Choroid plexus epithelial cell (primary cell): Measurements from ENCODE around the gene CD96.
A peak's percentile ranks its signal among the peaks of the same experiment; 100 is the strongest.

Source experiments
- DNase-seq: peaks from one replicate; pipeline ENCODE4 v3.0.0-alpha.2; 2010; ENCODE audit warnings: low read depth
- H3K4me3 ChIP-seq: 2 replicates; pipeline ENCODE4 v1.5.1; 2011; ENCODE audit warnings: low read depth, mild to moderate bottlenecking, control low read depth, low read length, moderate library complexity
- TF ChIP-seq, protein P1 (sequence below): conservative IDR thresholded peaks from 2 replicates; pipeline ENCODE4 v1.5.1; 2011; ENCODE audit warnings: low read depth, mild to moderate bottlenecking, control low read depth, inconsistent platforms, low read length, moderate library complexity

CD96 gene

DNA sequence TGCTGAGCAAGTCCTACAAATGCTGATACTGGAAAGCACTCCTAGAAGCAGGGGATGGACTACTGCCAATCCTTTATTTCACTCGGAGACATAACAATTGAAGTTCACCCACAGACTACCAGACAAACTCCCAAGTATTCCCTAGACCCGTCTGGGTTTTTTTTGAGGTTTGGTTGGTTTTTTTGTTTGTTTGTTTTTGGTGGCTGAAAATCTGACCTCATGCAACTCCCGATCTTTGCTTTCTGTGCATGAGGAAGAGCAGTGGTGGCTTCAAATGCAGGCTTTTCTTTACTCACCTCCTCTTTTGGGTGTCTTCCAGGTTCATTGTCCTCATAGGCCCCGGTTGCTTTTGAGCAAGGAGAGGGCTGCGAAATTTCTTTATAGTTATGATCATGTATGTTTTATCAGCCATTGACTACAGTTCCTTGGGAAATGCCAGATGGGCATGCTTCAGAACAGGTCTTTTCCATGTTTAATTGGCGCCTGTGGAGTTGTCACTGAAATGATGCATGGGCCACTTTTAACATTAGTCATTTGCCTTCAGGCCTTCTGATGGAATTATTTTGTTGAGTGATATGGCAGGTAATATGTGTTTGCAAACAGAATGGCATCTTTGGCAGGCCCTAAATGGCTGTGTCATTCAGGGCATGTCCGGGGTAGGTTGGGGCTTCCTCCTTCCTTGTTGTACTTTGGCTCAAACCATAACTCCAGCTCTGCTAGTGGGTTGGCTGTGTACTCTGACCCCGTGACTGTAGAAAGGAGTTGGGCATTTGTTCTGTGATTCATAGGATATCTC lies 134.4 kb downstream of the CD96 start:
- H3K4me3 ChIP-seq = no peak overlapping the region
- DNase-seq = no peak
- TF ChIP-seq, protein P1, sequence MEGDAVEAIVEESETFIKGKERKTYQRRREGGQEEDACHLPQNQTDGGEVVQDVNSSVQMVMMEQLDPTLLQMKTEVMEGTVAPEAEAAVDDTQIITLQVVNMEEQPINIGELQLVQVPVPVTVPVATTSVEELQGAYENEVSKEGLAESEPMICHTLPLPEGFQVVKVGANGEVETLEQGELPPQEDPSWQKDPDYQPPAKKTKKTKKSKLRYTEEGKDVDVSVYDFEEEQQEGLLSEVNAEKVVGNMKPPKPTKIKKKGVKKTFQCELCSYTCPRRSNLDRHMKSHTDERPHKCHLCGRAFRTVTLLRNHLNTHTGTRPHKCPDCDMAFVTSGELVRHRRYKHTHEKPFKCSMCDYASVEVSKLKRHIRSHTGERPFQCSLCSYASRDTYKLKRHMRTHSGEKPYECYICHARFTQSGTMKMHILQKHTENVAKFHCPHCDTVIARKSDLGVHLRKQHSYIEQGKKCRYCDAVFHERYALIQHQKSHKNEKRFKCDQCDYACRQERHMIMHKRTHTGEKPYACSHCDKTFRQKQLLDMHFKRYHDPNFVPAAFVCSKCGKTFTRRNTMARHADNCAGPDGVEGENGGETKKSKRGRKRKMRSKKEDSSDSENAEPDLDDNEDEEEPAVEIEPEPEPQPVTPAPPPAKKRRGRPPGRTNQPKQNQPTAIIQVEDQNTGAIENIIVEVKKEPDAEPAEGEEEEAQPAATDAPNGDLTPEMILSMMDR = no peak

DNA sequence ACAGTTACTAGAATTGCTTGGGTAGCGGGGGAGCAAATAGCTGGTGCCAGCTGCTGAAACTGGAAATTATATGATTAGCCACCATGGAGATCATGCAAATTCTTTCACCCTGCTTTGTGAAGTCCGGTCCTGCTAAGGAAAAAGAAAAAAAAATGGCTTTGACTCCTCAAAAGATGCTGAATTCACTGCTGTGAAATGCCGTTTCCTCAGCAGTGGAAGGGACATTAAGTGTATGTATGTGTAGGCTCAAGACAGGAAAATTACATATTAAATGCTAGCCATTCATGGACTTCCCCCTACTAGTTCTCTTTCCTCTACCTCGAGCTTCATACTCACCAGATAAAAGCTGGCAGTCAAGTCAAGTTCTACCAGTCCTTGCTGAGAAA lies 135.0 kb downstream of the CD96 start:
- no peak overlapping the region for H3K4me3 ChIP-seq
- TF ChIP-seq, protein P1 = no peak
- no peak for DNase-seq

DNA sequence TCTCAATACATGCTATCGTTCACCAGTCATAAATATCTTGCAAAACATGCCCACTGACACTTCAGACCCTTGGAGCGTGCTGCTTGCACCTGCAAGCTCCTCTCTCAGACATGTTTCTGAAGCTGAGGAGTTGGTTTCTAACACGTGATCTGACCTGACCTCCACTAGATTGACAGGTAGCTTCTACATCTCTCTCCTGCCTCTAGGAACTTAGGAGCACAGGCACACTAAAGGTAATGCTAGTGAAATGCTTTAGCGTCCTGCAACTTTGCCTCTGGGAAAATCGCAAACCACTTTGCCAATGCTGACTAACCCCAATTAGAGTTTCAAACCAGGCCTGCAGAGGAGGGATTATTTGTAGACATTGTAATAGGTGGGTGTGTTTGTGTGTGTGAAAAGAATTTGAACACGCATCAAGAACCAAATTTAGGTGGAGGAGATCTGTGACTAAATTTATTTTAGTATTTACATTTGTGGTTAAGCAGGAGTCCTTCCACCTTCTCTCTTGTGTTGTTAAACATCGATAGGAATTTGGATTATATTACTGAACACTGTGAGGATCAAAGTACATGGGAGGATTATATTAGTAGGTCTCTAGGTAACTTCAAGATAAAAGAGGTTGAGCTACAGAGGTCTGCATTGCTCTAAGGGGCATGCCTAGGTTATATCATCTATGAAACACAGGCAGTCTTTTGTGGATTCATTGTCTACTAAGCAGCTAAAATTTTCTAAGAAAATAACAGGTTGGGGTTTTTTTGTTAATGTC lies 139.8 kb downstream of the CD96 start:
- H3K4me3 ChIP-seq = no peak overlapping the region
- DNase-seq = no peak
- TF ChIP-seq, protein P1 = no peak

DNA sequence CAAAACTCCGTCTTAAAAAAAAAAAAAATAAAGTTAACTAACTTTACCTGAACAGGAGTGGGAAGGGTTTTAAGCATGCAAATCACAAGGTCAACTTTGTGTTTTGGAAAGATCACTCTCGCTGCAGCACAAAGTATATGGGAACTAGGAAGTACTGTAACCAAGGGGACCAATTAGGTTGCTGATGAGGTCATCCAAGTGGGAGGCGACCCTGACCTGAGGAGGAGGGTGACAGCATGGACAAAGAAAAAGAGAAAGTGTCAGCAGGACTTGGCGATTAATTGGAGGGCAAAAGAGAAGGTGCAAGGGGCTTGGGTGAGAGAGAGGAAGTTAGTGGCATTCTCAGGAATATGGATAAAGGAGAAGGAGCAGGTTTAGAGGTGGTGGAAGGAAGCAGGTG lies 142.6 kb downstream of the CD96 start:
- no peak for DNase-seq
- H3K4me3 ChIP-seq = no peak overlapping the region
- TF ChIP-seq, protein P1 = no peak

DNA sequence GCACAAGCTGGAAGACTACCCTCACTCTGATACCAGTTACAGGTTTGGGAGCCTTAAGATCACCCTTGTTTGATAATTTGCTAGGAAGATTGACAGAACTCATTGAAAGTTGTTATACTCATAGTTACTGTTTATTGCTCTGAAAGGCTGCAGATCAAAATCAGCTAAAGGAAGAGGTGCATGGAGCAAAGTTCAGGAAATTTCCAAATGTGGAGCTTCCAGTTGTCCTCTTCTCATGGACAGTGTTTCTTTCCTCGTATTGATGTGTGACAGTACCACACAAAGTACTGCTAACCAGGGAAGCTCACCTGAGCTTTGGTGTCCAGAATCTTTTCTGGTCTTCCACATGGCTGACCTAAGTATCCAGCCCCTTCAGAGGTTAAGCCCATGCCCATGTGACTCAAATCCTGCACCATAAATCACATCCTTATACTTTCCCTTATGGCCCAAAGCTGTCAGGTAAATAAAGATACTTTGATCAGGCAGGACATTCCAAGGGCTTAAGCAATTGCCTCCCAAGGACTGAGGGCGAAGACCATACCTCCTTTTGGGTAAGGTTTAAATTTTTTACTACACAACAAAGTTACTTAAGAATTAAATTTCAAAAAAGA lies 146.3 kb downstream of the CD96 start:
- no peak overlapping the region for H3K4me3 ChIP-seq
- DNase-seq = no peak
- TF ChIP-seq, protein P1 = no peak

DNA sequence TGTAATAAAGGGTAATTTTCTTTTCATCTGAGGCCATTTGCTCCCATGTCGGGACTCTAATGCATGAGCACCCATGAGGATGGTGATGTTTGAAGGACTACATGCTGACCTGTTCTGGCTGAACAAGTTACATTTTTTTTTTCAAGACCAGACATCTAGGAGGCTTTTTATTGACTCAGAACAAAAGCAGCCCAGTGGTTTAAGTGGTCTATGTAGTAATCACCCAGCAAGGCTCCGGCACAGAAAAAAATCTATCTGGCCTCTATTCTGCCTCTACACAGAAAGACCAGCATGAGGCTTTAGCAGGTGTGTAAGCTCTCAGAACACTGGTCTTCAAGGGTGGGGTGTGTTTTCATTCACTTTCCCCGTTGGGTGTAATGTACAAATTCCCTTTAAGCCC lies 148.2 kb downstream of the CD96 start:
- H3K4me3 ChIP-seq = no peak overlapping the region

More for the DNA sequence above, 148.2 kb downstream of the CD96 start:
- peak; percentile 53 for DNase-seq
- TF ChIP-seq, protein P1 = no peak
